ENCODE data around the gene RMI2.
"Not testable (repeated sequence)": the region's sequence is repeated elsewhere in the genome, so short reads cannot be mapped to it uniquely, and the experiment has no call there.

Gene RMI2

DNA sequence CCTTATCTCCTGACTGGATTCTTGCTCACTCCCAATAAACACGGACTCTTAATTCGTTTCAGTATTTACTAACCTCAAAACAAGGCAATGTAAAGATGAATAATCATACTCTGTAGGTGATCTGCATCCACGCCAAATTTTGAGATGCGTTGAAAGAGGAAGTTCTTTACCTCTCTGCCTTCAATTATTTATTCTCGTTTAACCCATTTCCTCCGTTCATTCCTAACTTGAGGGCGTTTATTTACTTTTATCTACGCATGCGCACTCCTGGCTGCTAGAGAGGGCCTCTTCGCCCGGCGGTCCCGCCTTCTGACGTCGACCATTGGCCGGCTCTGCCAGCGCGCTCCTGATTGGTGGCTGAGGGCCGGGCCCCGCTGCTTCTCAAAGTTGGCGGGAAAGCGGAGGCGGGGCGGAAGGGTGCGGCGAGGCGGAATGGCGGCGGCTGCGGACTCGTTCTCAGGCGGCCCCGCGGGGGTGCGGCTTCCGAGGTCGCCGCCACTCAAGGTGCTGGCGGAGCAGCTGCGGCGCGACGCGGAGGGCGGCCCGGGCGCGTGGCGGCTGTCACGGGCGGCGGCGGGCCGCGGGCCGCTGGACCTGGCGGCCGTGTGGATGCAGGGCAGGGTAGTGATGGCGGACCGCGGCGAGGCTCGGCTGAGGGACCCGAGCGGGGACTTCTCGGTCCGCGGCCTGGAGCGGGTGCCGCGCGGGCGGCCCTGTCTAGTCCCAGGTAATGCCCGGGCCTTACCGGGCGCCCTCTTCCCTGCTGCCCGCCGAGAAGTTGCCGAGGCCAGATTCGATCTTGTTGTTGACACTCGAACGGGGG is at the start of gene RMI2:
Gene RMI2, plus strand, starts transcription at position 420 of the 823 bp plus-strand sequence. Its CDS starts 13 bp downstream, at position 433.
- Mint-ChIP-seq H3K9me3 (no peaks in the 10 kb centered on the region), H3K4me1 (peaks cover 60% of the 10 kb centered on the region), H3K27ac (peak within 1 kb of the TSS; percentile 94 to 98), H3K27me3 (no peaks in the 10 kb centered on the region), H3K4me3 (peak within 1 kb of the TSS; percentile 98 to 100)
- peak; percentile 96 to 98 for DNase-seq
- peak; percentile 97 for ATAC-seq

DNA sequence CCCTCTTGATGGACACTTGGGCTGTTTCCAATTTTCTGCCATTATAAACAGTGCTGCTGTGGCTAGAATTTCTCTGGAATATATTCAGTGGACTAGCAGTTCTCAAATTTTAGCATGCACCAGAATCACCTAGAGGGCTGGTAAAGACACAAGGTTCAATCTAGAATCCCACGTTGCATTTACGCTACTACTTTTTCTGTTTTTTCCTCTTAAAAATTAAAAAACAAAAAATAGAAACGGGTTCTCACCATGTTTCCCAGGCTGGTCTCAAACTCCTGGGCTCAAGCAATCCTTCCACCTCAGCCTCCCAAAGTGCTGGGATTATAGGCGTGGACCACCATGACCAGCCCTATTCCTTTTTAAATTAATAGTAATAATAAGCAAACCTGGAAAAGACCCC is 49.6 kb upstream of the RMI2 start:
- Mint-ChIP-seq H3K4me1 (peaks cover 55% of the 10 kb centered on the region), H3K4me3 (no peak overlapping the region), H3K27ac (no peak overlapping the region), H3K27me3 (peaks cover 29% of the 10 kb centered on the region), H3K9me3 (no peaks in the 10 kb centered on the region)
- no peak for ATAC-seq
- DNase-seq = no peak

- H3K4me1 Mint-ChIP-seq = peaks cover 55% of the 10 kb centered on the region
- peaks cover 26% of the 10 kb centered on the region for H3K27me3 Mint-ChIP-seq
- H3K4me3 Mint-ChIP-seq = peak overlapping the region in 1 of 2 donors; percentile 66
- ATAC-seq (no peak), DNase-seq (no peak)
- peak overlapping the region; percentile 63 to 90 for H3K27ac Mint-ChIP-seq
- no peaks in the 10 kb centered on the region for H3K9me3 Mint-ChIP-seq
Measured at GRCh38 chr16:11296351-11296705, 48.9 kb upstream of the RMI2 start.

DNA sequence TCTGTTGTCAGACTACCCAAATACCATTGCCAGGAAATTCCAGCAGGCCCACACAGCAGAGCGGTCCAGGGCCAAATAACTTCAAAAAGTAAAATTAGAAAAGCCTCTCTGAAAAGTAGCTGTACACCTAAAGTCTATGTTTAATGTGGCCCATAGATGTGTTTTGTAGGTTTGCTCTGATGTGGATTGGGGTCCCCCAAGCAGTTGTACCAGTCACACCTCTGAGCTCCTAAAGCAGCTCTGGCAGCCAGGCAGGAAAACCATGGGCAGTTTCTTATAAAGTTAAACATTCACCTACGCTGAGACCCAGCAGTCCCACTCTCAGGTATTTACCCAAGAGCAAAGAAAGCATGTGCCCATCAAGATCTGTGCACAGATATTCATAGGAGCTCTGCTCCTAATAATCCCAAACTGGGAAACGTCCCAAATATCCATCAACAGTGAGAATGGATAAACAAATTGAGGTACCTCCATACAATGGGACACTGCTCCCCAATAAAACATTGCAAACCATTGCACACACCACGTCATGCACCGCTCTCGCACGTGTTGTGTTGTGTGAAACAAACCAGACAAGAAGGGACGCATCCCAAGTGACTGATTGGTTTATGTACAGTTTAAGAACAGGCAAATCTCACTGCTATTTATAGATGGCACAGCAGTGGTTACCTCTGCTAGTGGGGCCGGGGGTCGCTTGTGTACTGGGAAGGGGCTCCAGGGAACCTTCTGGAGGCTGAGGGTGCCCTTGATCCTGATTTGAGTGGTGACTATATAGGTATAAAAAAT is 48.4 kb upstream of the RMI2 start:
- peaks cover 21% of the 10 kb centered on the region for H3K27me3 Mint-ChIP-seq
- H3K27ac Mint-ChIP-seq = peak overlapping the region; percentile 87 to 90
- peak overlapping the region; percentile 66 to 67 for H3K4me3 Mint-ChIP-seq
- H3K9me3 Mint-ChIP-seq = no peaks in the 10 kb centered on the region
- ATAC-seq (peak; percentile 55), DNase-seq (peak in 1 of 2 donors; percentile 26)
- H3K4me1 Mint-ChIP-seq = peaks cover 55% of the 10 kb centered on the region

DNA sequence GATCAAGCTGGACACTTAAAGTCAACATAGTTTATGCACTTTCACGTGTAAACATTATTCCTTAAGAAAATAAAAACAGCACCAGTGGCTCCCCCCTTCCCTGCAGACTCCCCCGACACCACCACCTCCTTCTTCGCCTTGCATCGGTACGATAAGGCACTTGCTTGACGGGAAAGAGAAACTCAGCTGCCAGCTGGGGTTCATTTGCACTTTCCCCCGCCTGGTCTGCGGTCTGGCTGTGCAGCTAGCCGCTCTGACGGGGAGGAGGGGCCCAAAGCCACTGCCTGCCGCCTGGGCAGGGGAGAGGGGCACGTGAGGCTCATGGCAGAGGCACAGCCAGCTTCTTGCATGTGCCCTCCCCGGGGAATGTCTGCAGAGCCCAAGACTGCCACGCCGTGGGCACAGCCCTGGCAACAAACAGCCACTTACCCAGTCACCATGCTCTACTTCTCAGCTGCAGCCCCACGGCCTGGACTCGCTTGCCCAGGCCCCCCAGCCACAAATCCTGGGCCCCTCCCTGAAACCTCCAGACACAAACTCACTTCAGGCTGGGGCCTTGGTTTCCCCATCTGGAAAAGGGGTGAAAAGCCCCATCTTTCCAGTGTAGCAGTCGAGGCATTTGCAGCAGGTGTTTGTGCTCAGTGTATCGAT is 47.6 kb upstream of the RMI2 start:
- Mint-ChIP-seq H3K4me3 (peak overlapping the region; percentile 66 to 67), H3K4me1 (peaks cover 55% of the 10 kb centered on the region), H3K27ac (peak overlapping the region; percentile 87 to 90), H3K9me3 (no peaks in the 10 kb centered on the region), H3K27me3 (peaks cover 14% of the 10 kb centered on the region)
- peak; percentile 60 to 86 for DNase-seq
- ATAC-seq = peak; percentile 93

- H3K27ac Mint-ChIP-seq = peak overlapping the region; percentile 80 to 88
- DNase-seq (no peak), ATAC-seq (no peak)
- H3K4me3 Mint-ChIP-seq = peak overlapping the region; percentile 60 to 67
- H3K9me3 Mint-ChIP-seq = no peaks in the 10 kb centered on the region
- H3K4me1 Mint-ChIP-seq = peaks cover 52% of the 10 kb centered on the region
- peaks cover 7% of the 10 kb centered on the region for H3K27me3 Mint-ChIP-seq
Measured at GRCh38 chr16:11298143-11298900, 46.9 kb upstream of the RMI2 start.

DNA sequence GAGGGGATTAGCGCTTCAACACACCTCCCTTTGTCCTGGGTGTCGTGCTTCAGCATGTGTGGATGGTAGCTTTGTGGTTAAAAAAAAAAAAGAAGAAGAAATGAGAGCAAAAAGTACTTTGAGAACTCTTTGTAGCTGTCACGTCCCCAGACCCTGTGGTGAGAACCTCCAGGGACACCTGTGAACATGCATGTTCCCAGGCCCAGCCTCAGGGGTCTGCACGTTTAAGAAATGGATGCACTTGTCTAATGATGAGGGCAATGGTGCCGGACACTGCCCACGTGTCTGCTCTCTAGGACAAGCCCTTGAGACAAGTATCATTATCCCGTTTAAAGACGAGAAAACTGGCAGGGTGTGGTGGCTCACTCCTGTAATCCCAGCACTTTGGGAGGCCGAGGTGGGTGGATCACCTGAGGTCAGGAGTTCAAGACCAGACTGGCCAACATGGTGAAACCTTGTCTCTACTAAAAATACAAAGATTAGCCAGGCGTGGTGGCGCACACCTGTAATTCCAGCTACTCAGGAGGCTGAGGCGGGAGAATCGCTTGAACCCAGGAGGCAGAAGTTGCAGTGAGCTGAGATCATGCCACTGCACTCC is 46.2 kb upstream of the RMI2 start:
- Mint-ChIP-seq H3K4me3 (peak overlapping the region in 1 of 2 donors; percentile 60), H3K4me1 (peaks cover 47% of the 10 kb centered on the region)
- DNase-seq, H3K9me3 Mint-ChIP-seq, H3K27ac Mint-ChIP-seq, H3K27me3 Mint-ChIP-seq, ATAC-seq: not testable (repeated sequence)

DNA sequence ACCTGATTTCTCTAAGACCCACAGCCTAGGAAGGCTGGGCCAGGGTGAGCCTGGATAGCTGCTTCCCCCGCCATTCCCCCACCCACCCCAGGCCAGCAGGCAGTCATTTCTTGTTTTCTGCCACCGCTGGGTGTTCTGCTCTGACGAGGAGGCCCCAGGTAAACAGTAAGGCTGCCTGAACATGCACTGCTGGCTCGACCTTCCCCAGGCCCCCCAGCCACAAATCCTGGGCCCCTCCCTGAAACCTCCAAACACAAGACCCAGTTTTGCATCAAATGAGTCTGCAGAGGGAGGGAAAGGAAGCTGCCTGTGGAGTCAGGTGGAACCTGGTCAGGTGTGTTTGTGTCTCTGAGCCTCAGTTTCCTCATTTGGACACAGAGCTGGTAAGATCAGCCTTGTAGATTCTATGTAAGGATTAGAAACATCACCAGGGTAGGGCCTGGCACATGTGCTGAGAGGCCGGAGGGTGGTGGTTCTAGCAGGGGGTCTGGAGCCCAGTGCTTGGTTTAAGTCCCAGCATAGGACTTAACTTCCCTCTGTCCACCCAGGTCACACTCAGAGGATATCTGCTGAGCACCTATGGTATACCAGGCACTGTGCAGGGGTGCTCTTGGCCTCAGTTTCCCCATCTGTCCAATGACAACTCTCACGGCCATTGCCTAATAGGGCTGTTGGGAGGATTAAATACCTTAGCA is 45.2 kb upstream of the RMI2 start:
- ATAC-seq (no peak), DNase-seq (no peak)
- Mint-ChIP-seq H3K4me3 (no peak overlapping the region), H3K27ac (peak overlapping the region in 1 of 2 donors; percentile 27), H3K4me1 (peaks cover 40% of the 10 kb centered on the region), H3K27me3 (no peaks in the 10 kb centered on the region), H3K9me3 (no peaks in the 10 kb centered on the region)

GRCh38 chr16:11300560-11300892 is 44.7 kb upstream of the RMI2 start:
- DNase-seq = no peak
- no peak overlapping the region for H3K4me3 Mint-ChIP-seq
- peaks cover 39% of the 10 kb centered on the region for H3K4me1 Mint-ChIP-seq
- no peak for ATAC-seq
- no peak overlapping the region for H3K27ac Mint-ChIP-seq
- no peaks in the 10 kb centered on the region for H3K27me3 Mint-ChIP-seq
- no peaks in the 10 kb centered on the region for H3K9me3 Mint-ChIP-seq

GRCh38 chr16:11301645-11302501 is 43.4 kb upstream of the RMI2 start:
- no peak for DNase-seq
- Mint-ChIP-seq H3K27ac (no peak overlapping the region), H3K9me3 (no peaks in the 10 kb centered on the region), H3K4me1 (peaks cover 30% of the 10 kb centered on the region), H3K27me3 (no peaks in the 10 kb centered on the region), H3K4me3 (no peak overlapping the region)
- no peak for ATAC-seq

GRCh38 chr16:11302977-11303376 is 42.3 kb upstream of the RMI2 start:
- no peak for ATAC-seq

GRCh38 chr16:11303405-11304138 is 41.7 kb upstream of the RMI2 start:
- no peak overlapping the region for H3K4me3 Mint-ChIP-seq
- no peaks in the 10 kb centered on the region for H3K27me3 Mint-ChIP-seq
- ATAC-seq = no peak
- no peaks in the 10 kb centered on the region for H3K9me3 Mint-ChIP-seq
- no peak overlapping the region for H3K27ac Mint-ChIP-seq
- H3K4me1 Mint-ChIP-seq = peaks cover 17% of the 10 kb centered on the region
- no peak for DNase-seq

More at GRCh38 chr16:11302977-11303376, 42.3 kb upstream of the RMI2 start:
- no peaks in the 10 kb centered on the region for H3K27me3 Mint-ChIP-seq
- H3K9me3 Mint-ChIP-seq = no peaks in the 10 kb centered on the region
- H3K4me1 Mint-ChIP-seq = peaks cover 19% of the 10 kb centered on the region
- no peak overlapping the region for H3K27ac Mint-ChIP-seq
- DNase-seq = no peak
- no peak overlapping the region for H3K4me3 Mint-ChIP-seq

DNA sequence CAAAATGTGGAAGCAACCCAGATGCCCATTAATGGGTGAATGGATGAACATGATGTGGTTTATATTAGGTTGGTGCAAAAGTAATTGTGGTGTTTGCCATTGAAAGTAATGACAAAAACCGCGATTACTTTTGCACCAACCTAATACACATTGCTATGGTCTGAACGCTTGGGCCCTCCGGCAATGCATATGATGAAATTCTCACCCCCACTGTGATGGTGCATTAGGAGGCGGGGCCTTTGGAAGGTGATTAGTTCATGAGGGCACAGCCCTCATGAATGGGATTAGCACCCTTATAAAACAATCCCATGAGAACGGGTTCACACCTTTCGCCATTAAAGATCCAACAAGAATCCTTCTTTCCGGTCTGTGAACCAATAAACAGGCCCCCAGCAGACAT is 38.9 kb upstream of the RMI2 start:
- DNase-seq (no peak), ATAC-seq (no peak)
- Mint-ChIP-seq H3K4me1 (peaks cover 36% of the 10 kb centered on the region), H3K27me3 (no peaks in the 10 kb centered on the region), H3K4me3 (no peak overlapping the region), H3K9me3 (no peaks in the 10 kb centered on the region), H3K27ac (no peak overlapping the region)

All from stimulated activated naive CD8-positive, alpha-beta T cell treated with anti-CD3 and anti-CD28 coated beads, Interleukin-15, amount 100 ng/mL, for 72 hours (primary cell).